HFF-Myc (cell line): ENCODE results near the gene GSX1.

Experiments used
- DNase-seq: peaks from one replicate; pipeline ENCODE4 v3.0.0-alpha.2; 2011; ENCODE audit warnings: low read depth; ENCODE audit errors: extremely low read depth
- H3K4me3 ChIP-seq: replicated peaks from 2 replicates; pipeline ENCODE4 v1.5.1; 2011; ENCODE audit warnings: low read depth, mild to moderate bottlenecking, control low read depth, low read length
- TF ChIP-seq, protein P1 (sequence below): IDR thresholded peaks from 2 replicates; pipeline ENCODE4 v1.5.1; 2012; ENCODE audit warnings: mild to moderate bottlenecking, low read depth, low read length, control low read depth; ENCODE audit errors: missing control alignments

The GSX1 gene

DNA sequence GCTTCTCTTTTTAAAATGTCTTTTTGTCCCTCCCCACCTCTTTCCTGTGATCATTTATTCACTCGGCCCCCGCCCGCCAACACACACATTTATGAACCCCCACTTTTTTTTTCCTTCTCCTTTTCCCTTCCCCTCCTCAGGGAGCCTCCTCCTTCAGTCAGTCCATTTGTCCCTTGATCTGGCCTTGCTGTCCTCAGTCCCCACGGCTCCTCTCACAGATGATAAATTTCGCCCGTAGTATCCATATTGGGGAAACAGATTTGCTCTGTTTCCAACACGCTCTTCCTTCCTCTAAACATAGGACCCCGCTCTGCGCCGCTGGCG is 2.0 kb downstream of the GSX1 start:
- TF ChIP-seq, protein P1, sequence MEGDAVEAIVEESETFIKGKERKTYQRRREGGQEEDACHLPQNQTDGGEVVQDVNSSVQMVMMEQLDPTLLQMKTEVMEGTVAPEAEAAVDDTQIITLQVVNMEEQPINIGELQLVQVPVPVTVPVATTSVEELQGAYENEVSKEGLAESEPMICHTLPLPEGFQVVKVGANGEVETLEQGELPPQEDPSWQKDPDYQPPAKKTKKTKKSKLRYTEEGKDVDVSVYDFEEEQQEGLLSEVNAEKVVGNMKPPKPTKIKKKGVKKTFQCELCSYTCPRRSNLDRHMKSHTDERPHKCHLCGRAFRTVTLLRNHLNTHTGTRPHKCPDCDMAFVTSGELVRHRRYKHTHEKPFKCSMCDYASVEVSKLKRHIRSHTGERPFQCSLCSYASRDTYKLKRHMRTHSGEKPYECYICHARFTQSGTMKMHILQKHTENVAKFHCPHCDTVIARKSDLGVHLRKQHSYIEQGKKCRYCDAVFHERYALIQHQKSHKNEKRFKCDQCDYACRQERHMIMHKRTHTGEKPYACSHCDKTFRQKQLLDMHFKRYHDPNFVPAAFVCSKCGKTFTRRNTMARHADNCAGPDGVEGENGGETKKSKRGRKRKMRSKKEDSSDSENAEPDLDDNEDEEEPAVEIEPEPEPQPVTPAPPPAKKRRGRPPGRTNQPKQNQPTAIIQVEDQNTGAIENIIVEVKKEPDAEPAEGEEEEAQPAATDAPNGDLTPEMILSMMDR, result no peak
- no peak for DNase-seq
- H3K4me3 ChIP-seq, result no peak overlapping the region

DNA sequence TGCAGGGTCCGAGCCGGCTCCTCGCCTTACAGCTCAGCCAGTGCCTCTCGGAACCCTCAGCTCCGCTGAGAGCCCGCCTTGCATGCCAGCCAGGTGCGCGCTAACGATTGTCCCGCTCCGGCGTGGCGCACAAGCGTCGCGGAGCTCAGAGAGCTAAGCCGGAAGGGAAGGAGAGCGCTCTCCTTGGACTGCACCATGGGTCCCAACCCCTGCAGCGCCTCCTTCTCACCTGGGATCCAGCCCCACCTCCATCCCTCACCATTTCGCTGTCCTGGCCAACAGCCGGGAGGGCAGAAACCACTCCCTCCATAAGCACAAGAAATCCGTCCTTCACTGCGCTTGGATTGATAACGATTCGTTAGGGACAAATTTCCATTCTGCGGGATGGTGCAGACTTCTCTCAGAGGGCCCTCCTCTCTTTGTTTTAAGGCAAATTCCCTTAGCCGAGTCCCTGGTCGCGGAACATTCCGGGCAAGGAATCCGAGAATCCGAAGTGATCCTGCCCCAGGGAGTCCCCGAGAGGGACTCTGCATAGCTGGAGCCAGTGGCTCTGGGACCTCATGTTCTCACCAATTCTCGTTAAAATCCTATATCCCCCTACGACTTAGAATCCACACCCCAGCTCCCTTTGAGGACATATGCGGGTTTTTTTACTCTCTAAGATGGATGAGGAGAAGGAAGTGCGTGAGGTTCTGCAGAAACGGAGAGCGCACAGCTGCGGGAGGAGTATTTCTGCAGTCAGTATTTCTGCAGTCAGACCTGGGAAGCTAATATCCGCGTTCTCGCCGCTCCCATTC is 2.8 kb downstream of the GSX1 start:
- no peak for DNase-seq
- H3K4me3 ChIP-seq, result no peak overlapping the region
- TF ChIP-seq, protein P1, result no peak

GRCh38 chr13:27795718-27796019 is 3.4 kb downstream of the GSX1 start:
- no peak overlapping the region for H3K4me3 ChIP-seq
- TF ChIP-seq, protein P1, result no peak
- no peak for DNase-seq

- DNase-seq, result no peak
- TF ChIP-seq, protein P1, result no peak
- no peak overlapping the region for H3K4me3 ChIP-seq
Measured at GRCh38 chr13:27796544-27797227, 4.4 kb downstream of the GSX1 start.

DNA sequence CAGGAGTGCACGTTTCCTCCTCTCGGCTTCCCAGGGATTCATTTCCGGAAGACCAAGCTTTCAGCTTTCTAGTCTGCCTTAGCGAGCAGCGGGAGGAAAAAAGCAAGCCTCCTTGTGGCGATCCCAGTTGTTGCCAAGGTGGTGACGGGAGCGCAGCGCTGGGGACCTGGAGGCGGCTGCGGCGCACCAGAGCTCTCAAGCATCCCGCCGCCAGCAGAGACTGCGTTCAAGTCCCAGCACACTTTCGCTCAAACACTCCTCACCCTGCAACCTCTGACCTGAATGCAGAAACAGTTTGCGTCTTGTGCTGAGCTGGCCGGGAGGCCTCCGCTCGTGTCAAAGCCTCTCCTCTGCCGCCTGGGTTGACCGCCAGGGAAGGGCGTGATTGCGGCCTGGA is 4.9 kb downstream of the GSX1 start:
- no peak for DNase-seq
- TF ChIP-seq, protein P1, result no peak
- H3K4me3 ChIP-seq, result no peak overlapping the region

GRCh38 chr13:27806744-27807387 is 14.6 kb downstream of the GSX1 start:
- TF ChIP-seq, protein P1, result no peak
- H3K4me3 ChIP-seq, result no peak overlapping the region
- DNase-seq, result no peak
